GM12865 (cell line): ENCODE data around the gene MRTFA.
"Not testable (repeated sequence)": the region's sequence is repeated elsewhere in the genome, so short reads cannot be mapped to it uniquely, and the experiment has no call there.

Experiments used
- DNase-seq: peaks from one replicate; pipeline ENCODE4 v3.0.0; 2010; ENCODE audit warnings: low read depth
- H3K4me3 ChIP-seq: 2 replicates; pipeline ENCODE4 v1.5.1; 2011; ENCODE audit warnings: mild to moderate bottlenecking, low read depth, low read length, control low read depth
- CTCF ChIP-seq: IDR thresholded peaks from 2 replicates; pipeline ENCODE4 v1.5.1; 2011; ENCODE audit warnings: low read length, control low read depth, low read depth, inconsistent platforms; ENCODE audit not compliant: insufficient read depth; ENCODE audit errors: missing control alignments

The MRTFA gene

GRCh38 chr22:40627612-40628011 is 8.9 kb downstream of the MRTFA start:
- DNase-seq, result no peak
- H3K4me3 ChIP-seq, result no peak overlapping the region
- TF ChIP-seq CTCF, result no peak

GRCh38 chr22:40626851-40627250 is 9.7 kb downstream of the MRTFA start:
- no peak for TF ChIP-seq CTCF
- no peak overlapping the region for H3K4me3 ChIP-seq
- no peak for DNase-seq

- not testable (repeated sequence) for DNase-seq, H3K4me3 ChIP-seq
Observed at GRCh38 chr22:40625794-40626193, 10.7 kb downstream of the MRTFA start.

GRCh38 chr22:40625281-40625680 is 11.2 kb downstream of the MRTFA start:
- H3K4me3 ChIP-seq, DNase-seq: not testable (repeated sequence)

GRCh38 chr22:40624770-40625169 is 11.7 kb downstream of the MRTFA start:
- DNase-seq, result no peak
- H3K4me3 ChIP-seq, result no peak overlapping the region
- TF ChIP-seq CTCF, result no peak

- DNase-seq, result no peak
- no peak overlapping the region for H3K4me3 ChIP-seq
- no peak for TF ChIP-seq CTCF
Observed at GRCh38 chr22:40621309-40622151, 15.0 kb downstream of the MRTFA start.

- TF ChIP-seq CTCF, result no peak
- H3K4me3 ChIP-seq, result no peak overlapping the region
- DNase-seq, result no peak
Observed at GRCh38 chr22:40620464-40621046, 16.0 kb downstream of the MRTFA start.

- no peak for TF ChIP-seq CTCF
- H3K4me3 ChIP-seq, result no peak overlapping the region
- DNase-seq, result no peak
Observed at GRCh38 chr22:40618400-40618799, 18.1 kb downstream of the MRTFA start.
